Adipocyte (in vitro differentiated cells): ENCODE data around the gene GPR156.

Experiments
- DNase-seq: peaks from one replicate; pipeline ENCODE4 v3.0.0-alpha.2; 2015; ENCODE audit warnings: low read depth
- H3K27me3 ChIP-seq: replicated peaks from 2 replicates; pipeline ENCODE4 v1.7.0; 2013; ENCODE audit warnings: mild to moderate bottlenecking, low read length, moderate library complexity; ENCODE audit not compliant: control insufficient read depth, insufficient read depth
- H3K36me3 ChIP-seq: 2 replicates; pipeline ENCODE4 v1.7.0; 2013; ENCODE audit warnings: low read length, mild to moderate bottlenecking, moderate library complexity; ENCODE audit not compliant: control insufficient read depth, insufficient read depth, severe bottlenecking
- H3K4me1 ChIP-seq: 2 replicates; pipeline ENCODE4 v1.7.0; 2013; ENCODE audit warnings: mild to moderate bottlenecking, low read length, moderate library complexity; ENCODE audit not compliant: control insufficient read depth, insufficient read depth
- H3K4me3 ChIP-seq: 2 replicates; pipeline ENCODE4 v1.7.0; 2013; ENCODE audit warnings: mild to moderate bottlenecking, low read length, moderate library complexity
- H3K9ac ChIP-seq: 2 replicates; pipeline ENCODE4 v1.7.0; 2013; ENCODE audit warnings: mild to moderate bottlenecking, low read length, moderate library complexity
- H3K9me3 ChIP-seq: 2 replicates; pipeline ENCODE4 v1.7.0; 2013; ENCODE audit warnings: mild to moderate bottlenecking, low read length, moderate library complexity; ENCODE audit not compliant: control insufficient read depth

GPR156 gene

GRCh38 chr3:120173056-120173675, 111.9 kb downstream of the GPR156 start:
- Histone ChIP-seq H3K9me3 (no peaks in the 10 kb centered on the region), H3K4me3 (no peak overlapping the region)
- DNase-seq = no peak

GRCh38 chr3:120172070-120172469, 113.0 kb downstream of the GPR156 start:
- peak; percentile 72 for DNase-seq
- Histone ChIP-seq H3K36me3 (no peaks in the 10 kb centered on the region), H3K9me3 (no peaks in the 10 kb centered on the region), H3K27me3 (no peaks in the 10 kb centered on the region), H3K4me1 (peaks cover 16% of the 10 kb centered on the region), H3K4me3 (no peak overlapping the region), H3K9ac (no peak overlapping the region)

More at GRCh38 chr3:120173056-120173675, 111.9 kb downstream of the GPR156 start:
- Histone ChIP-seq H3K4me1 (peaks cover 27% of the 10 kb centered on the region), H3K9ac (no peak overlapping the region), H3K36me3 (no peaks in the 10 kb centered on the region), H3K27me3 (no peaks in the 10 kb centered on the region)

DNA sequence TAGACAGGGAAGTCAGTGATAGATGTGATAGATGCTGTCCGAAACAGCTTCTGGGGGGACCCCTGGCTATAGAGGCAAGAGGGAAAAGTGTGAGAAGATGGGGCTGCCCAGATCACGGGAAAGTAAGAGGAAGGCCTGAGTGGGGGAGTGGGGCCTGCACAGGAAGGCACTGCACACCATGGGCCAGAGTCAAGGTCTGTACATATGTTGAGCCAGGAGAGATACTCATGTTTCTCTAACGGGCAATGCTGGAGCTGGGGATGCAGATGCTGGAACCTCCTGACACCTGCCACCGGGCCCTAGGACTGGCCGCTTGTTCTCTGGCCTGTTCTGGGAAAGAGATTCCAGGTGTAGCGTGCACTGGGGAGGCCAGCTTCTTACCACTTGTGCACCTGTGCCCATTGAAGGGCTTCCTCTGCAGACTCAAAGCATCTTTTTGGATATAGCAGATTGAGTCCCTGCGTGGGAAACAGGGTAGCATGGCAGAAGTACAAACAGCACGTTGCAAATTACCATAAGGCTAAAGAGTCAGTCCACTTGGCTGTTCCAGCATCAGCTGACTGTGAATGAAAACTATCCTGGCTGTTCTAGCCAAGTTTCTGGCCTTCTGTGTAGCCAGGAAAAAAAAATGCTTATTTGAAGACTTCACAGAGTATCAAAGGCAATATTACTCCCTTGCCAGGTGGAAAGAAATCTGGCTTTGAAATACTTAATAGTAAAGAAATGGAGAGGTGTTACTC, 113.7 kb downstream of the GPR156 start:
- no peak overlapping the region for H3K9ac ChIP-seq
- no peak for DNase-seq
- H3K9me3 ChIP-seq = no peaks in the 10 kb centered on the region
- H3K4me3 ChIP-seq = no peak overlapping the region
- no peaks in the 10 kb centered on the region for H3K27me3 ChIP-seq
- peaks cover 11% of the 10 kb centered on the region for H3K4me1 ChIP-seq
- no peaks in the 10 kb centered on the region for H3K36me3 ChIP-seq

DNA sequence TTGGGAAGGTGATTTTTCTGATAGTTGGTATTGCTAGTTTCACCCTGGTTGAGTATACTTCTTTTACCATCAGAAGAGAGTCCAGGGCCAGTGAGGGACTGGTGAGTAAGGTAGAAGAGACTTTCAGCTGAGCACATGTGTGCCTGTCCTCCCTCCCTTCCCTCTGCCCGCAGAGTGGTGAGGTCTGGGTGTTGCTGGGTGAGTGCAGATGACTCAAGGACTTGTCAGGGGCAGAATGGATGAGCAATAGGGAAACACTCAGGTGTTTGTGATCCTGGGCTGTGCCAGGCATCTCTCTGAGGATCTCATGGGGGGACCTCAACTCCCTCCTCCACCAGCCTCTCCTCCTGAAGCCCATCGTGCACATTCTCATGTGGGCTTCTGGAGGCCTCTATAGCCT, 114.8 kb downstream of the GPR156 start:
- Histone ChIP-seq H3K9me3 (no peaks in the 10 kb centered on the region), H3K4me3 (no peak overlapping the region), H3K4me1 (peaks cover 11% of the 10 kb centered on the region), H3K9ac (no peak overlapping the region), H3K27me3 (no peaks in the 10 kb centered on the region), H3K36me3 (no peaks in the 10 kb centered on the region)
- DNase-seq = peak; percentile 50

GRCh38 chr3:120169407-120169806, 115.6 kb downstream of the GPR156 start:
- no peak overlapping the region for H3K9ac ChIP-seq
- H3K36me3 ChIP-seq = no peaks in the 10 kb centered on the region
- DNase-seq = no peak
- peaks cover 12% of the 10 kb centered on the region for H3K4me1 ChIP-seq
- no peaks in the 10 kb centered on the region for H3K27me3 ChIP-seq
- no peaks in the 10 kb centered on the region for H3K9me3 ChIP-seq
- H3K4me3 ChIP-seq = no peak overlapping the region

GRCh38 chr3:120168611-120169010, 116.4 kb downstream of the GPR156 start:
- Histone ChIP-seq H3K36me3 (no peaks in the 10 kb centered on the region), H3K9me3 (no peaks in the 10 kb centered on the region), H3K27me3 (no peaks in the 10 kb centered on the region), H3K4me1 (peaks cover 20% of the 10 kb centered on the region), H3K4me3 (no peak overlapping the region), H3K9ac (no peak overlapping the region)
- DNase-seq = no peak

DNA sequence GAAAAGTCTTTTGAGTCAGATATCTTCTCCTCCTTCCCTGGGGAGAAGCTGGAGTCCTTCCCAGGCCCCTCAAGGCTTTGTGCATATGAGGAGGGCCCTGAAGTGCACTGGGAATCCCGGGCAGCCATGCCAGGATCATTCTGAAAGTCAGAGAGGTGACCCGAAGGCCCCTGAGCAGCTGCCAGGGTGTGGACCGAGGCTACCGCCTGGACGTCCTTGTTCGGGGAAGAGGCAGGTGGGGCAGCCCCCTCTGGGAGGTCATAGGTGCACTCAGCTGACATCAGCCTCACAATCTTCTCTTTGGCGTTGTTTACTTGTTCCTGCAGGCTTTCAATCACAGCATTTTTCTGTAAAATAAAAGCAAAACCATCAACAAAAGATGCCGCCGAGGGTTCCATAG, 117.0 kb downstream of the GPR156 start:
- no peak overlapping the region for H3K4me3 ChIP-seq
- H3K9ac ChIP-seq = no peak overlapping the region
- H3K36me3 ChIP-seq = no peaks in the 10 kb centered on the region
- DNase-seq = no peak
- H3K9me3 ChIP-seq = no peaks in the 10 kb centered on the region
- H3K4me1 ChIP-seq = peaks cover 26% of the 10 kb centered on the region
- no peaks in the 10 kb centered on the region for H3K27me3 ChIP-seq

DNA sequence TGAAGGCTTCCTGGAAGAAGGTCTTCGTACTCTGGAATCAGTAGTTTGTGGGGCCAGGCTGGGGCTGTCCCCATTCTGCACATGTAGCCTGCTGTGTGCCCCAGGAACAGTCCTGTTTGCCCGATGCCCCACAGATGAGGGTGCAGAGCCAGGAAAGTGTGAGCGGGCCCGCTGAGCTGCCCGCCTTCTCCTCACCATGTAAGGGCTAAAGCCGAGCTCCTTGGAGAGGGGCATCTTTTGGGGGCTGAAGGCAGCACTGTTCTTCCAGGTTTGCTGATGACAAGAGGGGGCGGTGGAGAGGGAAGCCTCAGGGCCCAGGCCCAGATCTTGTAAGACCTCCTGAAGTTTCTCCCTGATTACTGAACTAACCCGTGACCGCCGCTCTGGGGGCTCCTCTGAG, 117.5 kb downstream of the GPR156 start:
- no peak overlapping the region for H3K9ac ChIP-seq
- DNase-seq = no peak
- no peak overlapping the region for H3K4me3 ChIP-seq
- H3K27me3 ChIP-seq = no peaks in the 10 kb centered on the region
- peaks cover 27% of the 10 kb centered on the region for H3K4me1 ChIP-seq
- no peaks in the 10 kb centered on the region for H3K9me3 ChIP-seq
- no peaks in the 10 kb centered on the region for H3K36me3 ChIP-seq

DNA sequence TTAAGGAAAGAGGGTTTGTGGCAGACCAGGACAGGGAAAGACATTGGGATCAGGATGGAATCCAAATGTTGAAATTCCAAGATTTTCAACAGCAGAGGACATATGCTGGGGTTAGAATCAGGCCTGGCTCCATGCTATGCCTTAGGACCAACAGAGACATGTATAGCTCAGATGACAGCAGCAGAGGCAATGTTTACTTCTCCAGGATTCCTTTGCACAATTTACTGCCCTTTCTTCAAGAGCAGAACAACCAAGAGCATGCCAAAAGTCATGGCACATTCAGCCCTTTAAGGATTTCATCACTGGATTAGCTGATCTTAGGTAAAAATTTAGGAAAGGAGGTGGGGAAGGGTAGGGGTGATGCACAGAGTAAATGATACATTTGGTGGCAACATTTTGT, 121.2 kb downstream of the GPR156 start:
- Histone ChIP-seq H3K9me3 (no peaks in the 10 kb centered on the region), H3K27me3 (no peaks in the 10 kb centered on the region), H3K4me1 (peaks cover 35% of the 10 kb centered on the region), H3K36me3 (no peaks in the 10 kb centered on the region), H3K4me3 (no peak overlapping the region), H3K9ac (no peak overlapping the region)
- DNase-seq = peak; percentile 56

DNA sequence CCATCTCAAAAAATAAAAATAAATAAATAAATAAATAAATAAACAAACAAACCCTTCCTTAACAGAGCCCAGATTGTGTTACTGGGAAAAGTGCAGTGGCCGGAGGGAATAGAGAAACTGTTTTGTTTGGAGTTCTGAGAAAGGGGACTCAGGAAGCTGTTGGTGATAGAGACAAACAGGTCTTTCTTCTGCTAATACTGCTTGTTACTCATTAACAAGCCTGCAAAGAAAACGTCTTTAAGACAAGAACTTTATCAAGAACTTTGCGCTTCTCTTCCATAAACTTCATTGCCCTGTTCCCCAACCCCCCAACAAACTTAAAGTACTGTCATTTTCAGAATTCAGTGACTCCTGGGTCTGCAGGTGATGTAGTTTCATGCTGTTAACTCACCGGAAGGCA, 122.0 kb downstream of the GPR156 start:
- DNase-seq = no peak
- H3K27me3 ChIP-seq = no peaks in the 10 kb centered on the region
- H3K9me3 ChIP-seq = no peaks in the 10 kb centered on the region
- H3K4me1 ChIP-seq = peaks cover 36% of the 10 kb centered on the region
- H3K4me3 ChIP-seq = no peak overlapping the region
- H3K36me3 ChIP-seq = no peaks in the 10 kb centered on the region
- no peak overlapping the region for H3K9ac ChIP-seq

GRCh38 chr3:120162400-120162799, 122.6 kb downstream of the GPR156 start:
- Histone ChIP-seq H3K9me3 (no peaks in the 10 kb centered on the region), H3K4me1 (peaks cover 36% of the 10 kb centered on the region), H3K27me3 (no peaks in the 10 kb centered on the region), H3K9ac (no peak overlapping the region), H3K4me3 (no peak overlapping the region), H3K36me3 (no peaks in the 10 kb centered on the region)
- DNase-seq = no peak
